A549 (cell line): Measurements from ENCODE around the gene MRTFB. TPM values are rescaled to one million over a fixed set of nuclear protein-coding genes. Genes with fewer than 3 reads are reported as not detected.

Source experiments
- ATAC-seq, 2 experiments: fragments of 200-7000 bp in 1 of 2; fragments of >200 bp in 1 of 2; cut with Nextera tagmentation in 1 of 2; cut with Tn5 transposase in 1 of 2; 3 replicates each; pipeline versions ENCODE4 v1.8.0 to v1.9.1; 2018 to 2020; ENCODE audit warnings: mild to moderate bottlenecking in 1 of 2, moderate library complexity in 1 of 2
- CTCF ChIA-PET: fragments of 300-600 bp; sonication (Branson Sonifier 250); formaldehyde crosslinking; extraction: SDS; loops from one replicate; lab custom pipeline; 2021; ENCODE audit warnings: antibody characterized with exemption, inconsistent platforms; lab: Yijun Ruan, JAX
- POLR2A ChIA-PET: fragments of 350-600 bp; formaldehyde crosslinking; extraction: SDS; loops from one replicate; lab custom pipeline; 2021; ENCODE audit warnings: antibody characterized with exemption, inconsistent platforms; lab: Yijun Ruan, JAX
- DNase-seq, 2 experiments: peaks; one replicate each; pipeline versions ENCODE4 v3.0.0 to v3.0.0-alpha.2; 2011 to 2016; ENCODE audit warnings: low read depth in 1 of 2, low spot score in 1 of 2
- FAIRE-seq: peaks from 2 replicates; lab custom pipeline; 2011; peaks lifted over from hg19 to GRCh38; lab: Jason Lieb, UNC
- H3K27ac ChIP-seq, 2 experiments: fragments of >200 bp; sonication (Bioruptor Twin); formaldehyde crosslinking; 3 replicates each; pipeline ENCODE4 v1.5.1; 2016 to 2017
- H3K4me1 ChIP-seq: fragments of >200 bp; sonication (Bioruptor Twin); formaldehyde crosslinking; 3 replicates; pipeline ENCODE4 v1.6.1; 2016
- H3K4me2 ChIP-seq: fragments of >200 bp; sonication (Bioruptor Twin); formaldehyde crosslinking; 3 replicates; pipeline ENCODE4 v1.6.1; 2016
- H3K4me3 ChIP-seq: fragments of >200 bp; sonication (Bioruptor Twin); formaldehyde crosslinking; 3 replicates; pipeline ENCODE4 v1.5.1; 2016
- H3K9me3 ChIP-seq: fragments of >200 bp; sonication (Bioruptor Twin); formaldehyde crosslinking; 3 replicates; pipeline ENCODE4 v1.6.1; 2016
- ATOH8 ChIP-seq: fragments of 250-450 bp; sonication (Bioruptor Pico); IDR thresholded peaks from 2 replicates; pipeline ENCODE4 v1.5.0; 2020; ENCODE audit warnings: low read depth, mild to moderate bottlenecking, moderate library complexity
- BCL3 ChIP-seq: fragments of >200 bp; sonication (Bioruptor Twin); formaldehyde crosslinking; IDR thresholded peaks from 3 replicates; pipeline ENCODE4 v1.6.1; 2016
- BHLHE40 ChIP-seq: IDR thresholded peaks from 2 replicates; pipeline ENCODE4 v1.6.1; 2012; ENCODE audit warnings: low read depth, low read length, inconsistent platforms
- ELK1 ChIP-seq: fragments of 150-350 bp; IDR thresholded peaks from 2 replicates; pipeline ENCODE4 v1.6.1; 2014; ENCODE audit warnings: low read depth, mild to moderate bottlenecking, low read length
- EP300 ChIP-seq, 2 experiments: fragments of >200 bp; sonication (Bioruptor Twin); formaldehyde crosslinking; IDR thresholded peaks; 2 replicates in 1 of 2; 3 replicates in 1 of 2; pipeline ENCODE4 v1.6.1; 2016 to 2017
- ESRRA ChIP-seq: fragments of 150-350 bp; IDR thresholded peaks from 2 replicates; pipeline ENCODE4 v1.6.1; 2014; ENCODE audit warnings: mild to moderate bottlenecking, low read length, borderline replicate concordance
- FOSB ChIP-seq: fragments of 250-450 bp; sonication (Bioruptor Pico); IDR thresholded peaks from 2 replicates; pipeline ENCODE4 v1.5.0; 2020; ENCODE audit warnings: mild to moderate bottlenecking, moderate library complexity
- GATA3 ChIP-seq: IDR thresholded peaks from 2 replicates; pipeline ENCODE4 v1.6.1; 2012; ENCODE audit warnings: borderline replicate concordance
- HES2 ChIP-seq: fragments of >200 bp; sonication (Bioruptor Twin); formaldehyde crosslinking; IDR thresholded peaks from 2 replicates; pipeline ENCODE4 v1.6.1; 2016
- HEYL ChIP-seq: fragments of 250-450 bp; sonication (Bioruptor Pico); IDR thresholded peaks from 2 replicates; pipeline ENCODE4 v1.8.0; 2021; ENCODE audit warnings: mild to moderate bottlenecking, moderate library complexity
- HOXB5 ChIP-seq: fragments of 250-450 bp; sonication (Bioruptor Pico); IDR thresholded peaks from 2 replicates; pipeline ENCODE4 v1.5.0; 2020; ENCODE audit warnings: mild to moderate bottlenecking, moderate library complexity
- JUNB ChIP-seq: fragments of >200 bp; sonication (Bioruptor Twin); formaldehyde crosslinking; IDR thresholded peaks from 2 replicates; pipeline ENCODE4 v1.6.1; 2016
- MAFK ChIP-seq: fragments of 450-650 bp; IDR thresholded peaks from 2 replicates; pipeline ENCODE4 v1.6.1; 2014; ENCODE audit not compliant: partially characterized antibody
- MAX ChIP-seq: IDR thresholded peaks from 2 replicates; pipeline ENCODE4 v1.6.1; 2012
- RARB ChIP-seq: fragments of 250-450 bp; sonication (Bioruptor Pico); IDR thresholded peaks from 2 replicates; pipeline ENCODE4 v1.8.0; 2021; ENCODE audit warnings: mild to moderate bottlenecking, moderate library complexity
- RFX5 ChIP-seq: fragments of 450-650 bp; IDR thresholded peaks from 2 replicates; pipeline ENCODE4 v1.7.1; 2014; ENCODE audit warnings: antibody characterized with exemption, mild to moderate bottlenecking, moderate library complexity
- SMC3 ChIP-seq: fragments of >200 bp; sonication (Bioruptor Twin); formaldehyde crosslinking; IDR thresholded peaks from 3 replicates; pipeline ENCODE4 v1.6.1; 2018; ENCODE audit warnings: inconsistent platforms
- SREBF2 ChIP-seq: fragments of 450-650 bp; IDR thresholded peaks from 2 replicates; pipeline ENCODE4 v1.6.1; 2014; ENCODE audit warnings: mild to moderate bottlenecking, moderate library complexity
- TFCP2L1 ChIP-seq: fragments of 250-450 bp; sonication (Bioruptor Pico); IDR thresholded peaks from 2 replicates; pipeline ENCODE4 v1.5.0; 2021; ENCODE audit warnings: mild to moderate bottlenecking
- ZFP36 ChIP-seq: fragments of 450-650 bp; IDR thresholded peaks from 2 replicates; pipeline ENCODE4 v1.6.1; 2014; ENCODE audit warnings: borderline replicate concordance; ENCODE audit not compliant: partially characterized antibody
- WGBS: methylation state at CpG from one replicate; pipeline ENCODE4 v1.1.6; 2017; ENCODE audit errors: missing lambda C conversion rate; 5-methylcytosine and 5-hydroxymethylcytosine counted together
- polyA plus RNA-seq, 4 experiments: library from polyadenylated mRNA; depleted of rRNA in 3 of 4; stranded (reverse); fragments of >200 nt; fragmentation: RNase III in 1 of 4; extraction: RNeasy Plus Mini Kit Qiagen cat#74134 plus additional on column Dnase treatment in 1 of 4; gene quantifications; 2 replicates in 3 of 4; 3 replicates in 1 of 4; pipeline ENCODE4 v1.2.3, GENCODE V29; 2011 to 2017

MRTFB gene
- polyA plus RNA-seq, 2 of the 4 experiments (the other 2 are of a cell fraction): 13.7 to 24.2 TPM

GRCh38 chr16:14102925-14103720 is 32.0 kb downstream of the MRTFB start:
- peaks cover 41% of the 10 kb centered on the region for H3K4me1 ChIP-seq
- ChIA-PET POLR2A (no interaction called here), CTCF (interaction anchor here (2.1 kb wide), 1 partner anchor 179 kb away, joined by 6 read pairs; no protein-coding TSS in a partner anchor)
- TF ChIP-seq BCL3 (no peak), HEYL (CRISPR knock-in tag) (no peak), ESRRA (no peak), HOXB5 (CRISPR knock-in tag) (no peak), MAX (no peak), GATA3 (no peak), SMC3 (no peak), RFX5 (no peak), TFCP2L1 (no peak), ELK1 (no peak), RARB (CRISPR knock-in tag) (no peak), EP300 (IDR thresholded peaks at IDR 0.05) (no peak), ATOH8 (CRISPR knock-in tag) (no peak), FOSB (no peak), BHLHE40 (no peak), SREBF2 (no peak)
- no peaks in the 10 kb centered on the region for H3K9me3 ChIP-seq
- FAIRE-seq (no peak), ATAC-seq (no peak), DNase-seq (no peak)
- WGBS: 100% methylated on average over 2 of the region's 2 CpGs
- H3K4me3 ChIP-seq: no peak overlapping the region
- no peak overlapping the region for H3K27ac ChIP-seq
- no peak overlapping the region for H3K4me2 ChIP-seq

GRCh38 chr16:14104066-14104465 is 32.9 kb downstream of the MRTFB start:
- DNase-seq (no peak), FAIRE-seq (no peak), ATAC-seq (no peak)
- POLR2A ChIA-PET: no interaction called here
- Histone ChIP-seq H3K9me3 (no peaks in the 10 kb centered on the region), H3K4me2 (no peak overlapping the region), H3K4me3 (no peak overlapping the region), H3K4me1 (peaks cover 41% of the 10 kb centered on the region), H3K27ac (no peak overlapping the region)
- CTCF ChIA-PET: interaction anchor here (0.6 to 1.3 kb wide), 2 partner anchors 72 to 146 kb away, joined by 3 read pairs; no protein-coding TSS in a partner anchor
- TF ChIP-seq RFX5: no peak
- no peak for TF ChIP-seq JUNB
- TF ChIP-seq BCL3: no peak
- TF ChIP-seq MAX: no peak
- TF ChIP-seq MAFK: no peak
- no peak for TF ChIP-seq ZFP36
- TF ChIP-seq HES2: no peak
- TF ChIP-seq, all 56 proteins: peak for 0
